GM19099 (cell line): ENCODE data around the gene ZBTB4.

Experiments
- POLR2A ChIP-seq: IDR thresholded peaks from 3 replicates; pipeline ENCODE4 v1.6.1; 2011; ENCODE audit warnings: low read depth; ENCODE audit not compliant: insufficient read length; ENCODE audit errors: extremely low read depth

ZBTB4 gene

DNA sequence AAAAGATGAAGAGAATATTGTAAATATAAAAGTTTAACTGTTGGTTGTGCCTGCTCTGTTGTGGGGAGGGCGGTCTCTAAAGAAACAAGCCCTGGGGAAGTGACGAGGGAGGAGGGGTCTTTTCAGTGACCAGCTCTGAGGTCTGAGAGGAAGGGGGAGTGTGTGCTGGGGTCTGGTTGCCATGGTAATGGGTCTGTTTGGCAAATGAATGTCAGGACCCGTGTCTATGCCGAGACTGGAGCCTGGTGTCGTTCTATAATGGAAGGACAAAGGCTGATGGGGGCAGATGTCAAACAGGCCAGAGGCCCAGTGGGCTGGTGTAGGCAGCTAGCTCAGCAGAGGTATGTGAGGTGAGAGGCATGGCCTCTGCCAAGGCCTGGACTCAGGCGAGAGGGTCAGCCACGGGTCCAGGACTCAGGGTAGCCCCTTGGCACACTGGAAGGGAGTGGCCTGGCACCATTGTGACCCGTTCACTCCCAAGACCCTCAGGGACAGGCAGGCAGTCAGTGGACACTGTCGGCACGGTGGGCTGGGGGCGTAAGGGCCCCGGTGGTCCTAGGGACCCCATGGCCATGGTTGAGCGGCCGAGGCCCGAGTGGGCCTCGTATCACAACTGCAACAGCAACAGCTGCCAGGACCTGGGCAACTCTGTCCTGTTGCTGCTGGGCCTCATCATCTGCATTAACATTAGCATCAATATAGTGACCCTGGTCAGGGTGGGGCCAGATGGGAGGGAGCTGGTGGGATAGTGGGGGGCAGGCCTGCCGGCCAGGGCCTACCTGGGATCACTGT, 59.4 kb downstream of the ZBTB4 start, which contains the start of gene SPEM1:
TSS of gene SPEM1 (plus strand) at position 506 of the 792 bp plus-strand sequence. CDS start at position 567, 61 bp downstream.
- no peak for TF ChIP-seq POLR2A

- no peak for TF ChIP-seq POLR2A
Measured at GRCh38 chr17:7418472-7419152, 60.8 kb downstream of the ZBTB4 start.

- no peak for TF ChIP-seq POLR2A
Measured at GRCh38 chr17:7417056-7417655, 62.3 kb downstream of the ZBTB4 start.

- TF ChIP-seq POLR2A, result no peak
Measured at GRCh38 chr17:7416323-7416722, 63.1 kb downstream of the ZBTB4 start.

GRCh38 chr17:7415784-7416183, 63.6 kb downstream of the ZBTB4 start:
- TF ChIP-seq POLR2A, result no peak

DNA sequence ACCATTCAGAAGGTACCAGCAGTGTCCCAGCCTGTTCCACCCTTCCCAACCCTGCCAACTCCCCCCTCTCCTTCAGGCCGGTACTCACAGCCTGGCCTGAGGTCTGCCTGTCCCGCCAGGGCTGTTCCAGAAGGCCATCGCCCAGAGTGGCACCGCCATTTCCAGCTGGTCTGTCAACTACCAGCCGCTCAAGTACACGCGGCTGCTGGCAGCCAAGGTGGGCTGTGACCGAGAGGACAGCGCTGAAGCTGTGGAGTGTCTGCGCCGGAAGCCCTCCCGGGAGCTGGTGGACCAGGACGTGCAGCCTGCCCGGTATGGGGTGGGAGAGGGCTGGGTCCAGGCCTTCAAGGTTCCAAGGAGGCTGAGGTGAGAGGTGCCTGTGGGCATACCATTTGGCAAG, 64.6 kb downstream of the ZBTB4 start:
- TF ChIP-seq POLR2A, result no peak

GRCh38 chr17:7413346-7413985, 66.0 kb downstream of the ZBTB4 start:
- TF ChIP-seq POLR2A, result no peak

- no peak for TF ChIP-seq POLR2A
Measured at GRCh38 chr17:7411427-7411750, 68.0 kb downstream of the ZBTB4 start.

GRCh38 chr17:7410634-7411426, 68.6 kb downstream of the ZBTB4 start:
- TF ChIP-seq POLR2A, result no peak

DNA sequence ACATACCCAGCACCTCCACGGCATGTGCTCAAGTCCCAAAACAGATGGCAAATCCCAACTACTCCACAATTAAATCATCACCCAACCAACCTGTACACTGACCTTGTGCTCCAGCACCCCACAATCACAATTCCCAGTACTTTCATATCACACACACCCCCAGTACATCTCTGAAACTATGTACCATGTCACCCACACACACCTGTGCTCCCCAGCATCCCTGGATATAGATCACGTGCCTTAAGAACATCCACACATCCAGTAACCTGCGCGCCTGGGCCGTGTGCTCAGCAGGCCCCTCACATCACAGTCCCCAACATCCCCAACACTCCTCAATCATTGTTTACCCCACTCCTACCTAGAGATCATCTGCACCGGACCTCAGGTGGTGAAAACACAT, 69.7 kb downstream of the ZBTB4 start:
- no peak for TF ChIP-seq POLR2A
